Pancreas (tissue), 10 donors: ENCODE data around the gene COMMD7. TPM values are rescaled to one million over a fixed set of nuclear protein-coding genes. Genes with fewer than 3 reads are reported as not detected.

Experiments
- ATAC-seq, 4 donors: fragments of 200-7000 bp; cut with Tn5 transposase; one replicate each; pipeline versions ENCODE4 v1.8.0 to v1.9.1; 2020; ENCODE audit warnings: mild to moderate bottlenecking in 4 of 4, moderate library complexity in 4 of 4
- DNase-seq, 6 donors: peaks; one replicate each; pipeline ENCODE4 v3.0.0-alpha.2; 2020
- FAIRE-seq: peaks from 2 replicates; lab custom pipeline; 2012; peaks lifted over from hg19 to GRCh38; lab: Jason Lieb, UNC
- H3K27ac ChIP-seq, 4 donors: fragments of 200-600 bp; sonication (generic); 1 replicate in 3 of 4; 2 replicates in 1 of 4; pipeline versions ENCODE4 v1.5.0 to v1.8.0; 2020
- H3K27me3 ChIP-seq, 4 donors: fragments of 200-600 bp; one replicate each; pipeline ENCODE4 v1.8.0; 2021
- H3K36me3 ChIP-seq, 3 donors: fragments of 200-600 bp; sonication (generic) in 1 of 3; one replicate each; pipeline versions ENCODE4 v1.5.0 to v1.8.0; 2020 to 2021
- H3K4me1 ChIP-seq, 3 donors: fragments of 200-600 bp; one replicate each; pipeline ENCODE4 v1.8.0; 2021
- H3K4me3 ChIP-seq, 4 donors: fragments of 200-600 bp; sonication (generic) in 2 of 4; one replicate each; pipeline versions ENCODE4 v1.5.0 to v1.8.0; 2020 to 2021
- H3K9me3 ChIP-seq, 4 donors: fragments of 200-600 bp; one replicate each; pipeline ENCODE4 v1.8.0; 2021
- CTCF ChIP-seq, 4 donors: fragments of 200-600 bp; sonication (generic) in 3 of 4; IDR thresholded peaks; one replicate each; pipeline versions ENCODE4 v1.5.0 to v1.8.0; 2021; ENCODE audit warnings: antibody characterized with exemption in 4 of 4
- WGBS, 2 donors: extraction: QIAGEN DNeasy Blood & Tissue Kit; methylation state at CpG; one replicate each; pipeline ENCODE4 v1.1.7; 2013; 5-methylcytosine and 5-hydroxymethylcytosine counted together
- intact Hi-C, 3 donors: fragments of 100-400 bp; cut with DNase I; formaldehyde crosslinking; loops; one replicate each; pipeline versions ENCODE4 v1.11.1 to v1.14.2; 2022
- polyA plus RNA-seq, 2 donors: library from polyadenylated mRNA; stranded (reverse); fragments of 200-250 nt; gene quantifications; one replicate each; pipeline ENCODE4 v1.2.3, GENCODE V29; 2013
- total RNA-seq, 6 donors: library from RNA; stranded (reverse); fragmentation: NEBNext Ultra II Directional in 4 of 6; extraction: Animal tissue kit (Norgen Biotek cat#: 25700) in 4 of 6; gene quantifications; one replicate each; pipeline versions ENCODE4 v1.2.1 to v1.2.4, GENCODE V29; 2021 to 2023
- donor health status: healthy with polysubstance abuse.
- donor health status: DM: no; HTN: no; CAD: no; lungs with moderate emphysema.
- donor health status: DM: no; HTN: no; CAD: no.
- donor health status: control.
- donor health status: control.
- donor health status: Bipolar disorder and iron deficiency.
- donor health status: DM: yes; HTN: yes; CAD: no.
- donor health status: DM: no; HTN: no; CAD: no.
- donor health status: DM: no; HTN: no; CAD: no.
- donor health status: DM: yes; HTN: yes; CAD: no.

COMMD7 gene
- total and polyA plus RNA-seq, 8 donors = 12.9 to 29.1 (median 16.4) TPM

DNA sequence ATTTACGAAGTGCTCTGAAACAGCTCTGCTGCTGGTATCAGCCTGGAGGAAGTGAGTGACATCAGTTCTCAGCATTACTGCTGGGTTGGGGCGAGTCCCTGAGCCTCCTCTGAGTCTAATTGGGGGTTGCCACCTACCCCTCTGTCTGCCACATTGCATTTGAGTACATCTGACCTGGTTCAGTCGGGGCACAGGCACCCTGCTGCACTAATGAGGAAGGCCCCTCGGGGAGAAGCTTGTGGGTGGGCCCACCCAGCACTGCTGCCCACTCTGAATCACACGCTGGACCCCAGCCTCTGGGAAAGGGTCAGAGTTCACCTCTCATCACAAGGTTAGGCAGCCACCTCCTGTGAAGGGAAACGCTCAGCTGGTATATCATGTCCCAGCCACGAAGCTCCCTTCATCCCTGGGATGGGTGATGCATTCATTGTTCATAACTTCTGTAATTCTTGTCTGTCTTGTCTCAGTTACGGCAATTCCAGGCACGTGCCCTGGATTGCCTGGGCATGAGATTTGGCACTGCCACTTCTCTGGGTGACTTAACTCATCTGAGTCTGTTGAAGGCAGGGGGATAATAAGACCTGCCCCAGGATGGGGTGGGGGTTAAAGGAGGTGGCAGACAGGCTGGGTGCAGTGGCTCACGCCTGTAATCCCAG, 32.2 kb upstream of the COMMD7 start:
- H3K4me3 ChIP-seq = no peak overlapping the region
- H3K36me3 ChIP-seq = no peaks in the 10 kb centered on the region
- TF ChIP-seq CTCF (IDR thresholded peaks at IDR 0.05) = no peak
- no peak for FAIRE-seq
- intact Hi-C loops = loop anchor here in 1 of 3 donors (5.0 kb wide), 1 partner anchor 98 kb away; no protein-coding TSS in a partner anchor
- no peaks in the 10 kb centered on the region for H3K27me3 ChIP-seq
- peaks cover 13 to 28% (median 25%) of the 10 kb centered on the region in 3 donors for H3K4me1 ChIP-seq
- no peak for DNase-seq
- no peak for ATAC-seq
- H3K9me3 ChIP-seq = no peaks in the 10 kb centered on the region
- WGBS, 2 donors = 88 to 92% methylated on average over 10 of the region's 10 CpGs
- no peak overlapping the region for H3K27ac ChIP-seq

GRCh38 chr20:32773855-32774254, 30.6 kb upstream of the COMMD7 start:
- DNase-seq (no peak), FAIRE-seq (no peak), ATAC-seq (no peak)
- H3K36me3 ChIP-seq = no peaks in the 10 kb centered on the region
- 93% methylated on average over 8 of the region's 8 CpGs for WGBS, 2 donors
- H3K27ac ChIP-seq = no peak overlapping the region
- no peak overlapping the region for H3K4me3 ChIP-seq
- no peak for TF ChIP-seq CTCF (IDR thresholded peaks at IDR 0.05)
- intact Hi-C loops = no loop called here
- peaks cover 13 to 28% (median 25%) of the 10 kb centered on the region in 3 donors for H3K4me1 ChIP-seq
- no peaks in the 10 kb centered on the region for H3K9me3 ChIP-seq
- H3K27me3 ChIP-seq = no peaks in the 10 kb centered on the region

- no peak for DNase-seq
- Histone ChIP-seq H3K9me3 (no peaks in the 10 kb centered on the region), H3K4me3 (no peak overlapping the region), H3K4me1 (peaks cover 13 to 27% (median 22%) of the 10 kb centered on the region in 3 donors), H3K27ac (no peak overlapping the region), H3K27me3 (no peaks in the 10 kb centered on the region), H3K36me3 (no peaks in the 10 kb centered on the region)
- 90 to 93% methylated on average over 2 of the region's 2 CpGs for WGBS, 2 donors
- TF ChIP-seq CTCF (IDR thresholded peaks at IDR 0.05) = no peak
- ATAC-seq = no peak
- intact Hi-C loops = no loop called here
- no peak for FAIRE-seq
Observed at GRCh38 chr20:32773223-32773622, 30.0 kb upstream of the COMMD7 start.

- Histone ChIP-seq H3K27ac (no peak overlapping the region), H3K4me1 (peaks cover 3 to 16% (median 13%) of the 10 kb centered on the region in 3 donors), H3K4me3 (no peak overlapping the region), H3K27me3 (no peaks in the 10 kb centered on the region), H3K36me3 (no peaks in the 10 kb centered on the region), H3K9me3 (no peaks in the 10 kb centered on the region)
- no peak for DNase-seq
- intact Hi-C loops = no loop called here
- TF ChIP-seq CTCF (IDR thresholded peaks at IDR 0.05) = no peak
- 69 to 73% methylated on average over 3 of the region's 3 CpGs for WGBS, 2 donors
- ATAC-seq = no peak
- no peak for FAIRE-seq
Observed at GRCh38 chr20:32772046-32772445, 28.8 kb upstream of the COMMD7 start.
